Thyroid gland (tissue), 4 donors: ENCODE data around the gene IGFBP5. TPM values are rescaled to one million over a fixed set of nuclear protein-coding genes. Genes with fewer than 3 reads are reported as not detected.

Experiments used
- DNase-seq, 2 donors: peaks; one replicate each; pipeline ENCODE4 v3.0.0-alpha.2; 2019
- H3K27ac ChIP-seq, 3 donors: fragments of 200-600 bp; sonication (generic); 1 replicate in 2 of 3; 2 replicates in 1 of 3; pipeline ENCODE4 v1.5.1; 2016 to 2019; ENCODE audit warnings: mild to moderate bottlenecking in 1 of 3, moderate library complexity in 1 of 3
- H3K27me3 ChIP-seq: fragments of 200-600 bp; sonication (generic); one replicate; pipeline ENCODE4 v1.5.1; 2019
- H3K36me3 ChIP-seq, 2 donors: fragments of 200-600 bp; sonication (generic); one replicate each; pipeline ENCODE4 v1.5.1; 2016 to 2019
- H3K4me1 ChIP-seq, 2 donors: fragments of 200-600 bp; sonication (generic); one replicate each; pipeline ENCODE4 v1.5.1; 2017 to 2019
- H3K4me3 ChIP-seq, 3 donors: fragments of 200-600 bp; sonication (generic); replicated peaks in 1 of 3; 1 replicate in 2 of 3; 2 replicates in 1 of 3; pipeline ENCODE4 v1.5.1; 2016; ENCODE audit warnings: mild to moderate bottlenecking in 1 of 3
- H3K9me3 ChIP-seq: fragments of 200-600 bp; sonication (generic); one replicate; pipeline ENCODE4 v1.5.1; 2017
- CTCF ChIP-seq, 6 experiments: fragments of 200-600 bp in 3 of 6; fragments of 450-650 bp in 3 of 6; sonication (generic) in 3 of 6; IDR thresholded peaks; one replicate each; pipeline ENCODE4 v1.5.1; 2016 to 2019; ENCODE audit warnings: antibody characterized with exemption in 6 of 6, mild to moderate bottlenecking in 2 of 6, inconsistent platforms in 1 of 6, moderate library complexity in 1 of 6
- POLR2A ChIP-seq, 2 donors: fragments of 450-650 bp; IDR thresholded peaks; one replicate each; pipeline ENCODE4 v1.6.1; 2017; ENCODE audit warnings: antibody characterized with exemption in 2 of 2, mild to moderate bottlenecking in 2 of 2, moderate library complexity in 1 of 2
- WGBS, 2 donors: methylation state at CpG; one replicate each; pipeline ENCODE4 v1.1.5; 2017; 5-methylcytosine and 5-hydroxymethylcytosine counted together
- intact Hi-C: fragments of 100-400 bp; cut with DNase I; formaldehyde crosslinking; loops from one replicate; pipeline ENCODE4 v1.15.1; 2023
- total RNA-seq, 4 donors: library from RNA; depleted of rRNA; stranded (reverse); fragments of >200 nt; gene quantifications; one replicate each; pipeline ENCODE4 v1.2.3, GENCODE V29; 2016

IGFBP5 gene
- total RNA-seq, 4 donors from 2014 or later: 704 to 1,519 (median 952) TPM

- 63 to 70% methylated on average over 11 of the region's 11 CpGs for WGBS, 2 donors
- no peaks in the 10 kb centered on the region for H3K36me3 ChIP-seq
- no peaks in the 10 kb centered on the region for H3K27me3 ChIP-seq
- no peak overlapping the region for H3K4me3 ChIP-seq
- intact Hi-C loops: no loop called here
- peaks cover 37 to 42% of the 10 kb centered on the region in 2 donors for H3K4me1 ChIP-seq
- peak overlapping the region; percentile 33 to 81 (median 70) for H3K27ac ChIP-seq
- no peaks in the 10 kb centered on the region for H3K9me3 ChIP-seq
- no peak for TF ChIP-seq CTCF (IDR thresholded peaks at IDR 0.05)
- no peak for TF ChIP-seq POLR2A (IDR thresholded peaks at IDR 0.05)
- peak; percentile 61 to 66 for DNase-seq
These were observed 15.4 kb upstream of the IGFBP5 start for GRCh38 chr2:216710551-216711301.

GRCh38 chr2:216702756-216703155, 7.4 kb upstream of the IGFBP5 start:
- WGBS, 2 donors: 18 to 33% methylated on average over 1 of the region's 1 CpG
- peak; percentile 67 to 71 for DNase-seq
- H3K27ac ChIP-seq: peak overlapping the region; percentile 47 to 54 (median 52)
- H3K9me3 ChIP-seq: no peaks in the 10 kb centered on the region
- intact Hi-C loops: no loop called here
- H3K4me3 ChIP-seq: no peak overlapping the region
- no peak for TF ChIP-seq POLR2A (IDR thresholded peaks at IDR 0.05)
- TF ChIP-seq CTCF (IDR thresholded peaks at IDR 0.05): no peak
- H3K4me1 ChIP-seq: peaks cover 30 to 43% of the 10 kb centered on the region in 2 donors
- no peaks in the 10 kb centered on the region for H3K27me3 ChIP-seq
- no peaks in the 10 kb centered on the region for H3K36me3 ChIP-seq

GRCh38 chr2:216701544-216701943, 6.2 kb upstream of the IGFBP5 start:
- DNase-seq: no peak
- Histone ChIP-seq H3K27me3 (no peaks in the 10 kb centered on the region), H3K4me1 (peaks cover 30 to 51% of the 10 kb centered on the region in 2 donors), H3K9me3 (no peaks in the 10 kb centered on the region), H3K36me3 (no peaks in the 10 kb centered on the region), H3K27ac (peak overlapping the region in 1 of 3 donors; percentile 35), H3K4me3 (no peak overlapping the region)
- no peak for TF ChIP-seq POLR2A (IDR thresholded peaks at IDR 0.05)
- no peak for TF ChIP-seq CTCF (IDR thresholded peaks at IDR 0.05)
- WGBS, 2 donors: 92% methylated on average over 7 of the region's 7 CpGs
- intact Hi-C loops: no loop called here

GRCh38 chr2:216700781-216701180, 5.4 kb upstream of the IGFBP5 start:
- TF ChIP-seq CTCF (IDR thresholded peaks at IDR 0.05): no peak
- no peak for TF ChIP-seq POLR2A (IDR thresholded peaks at IDR 0.05)
- DNase-seq: no peak
- intact Hi-C loops: no loop called here
- Histone ChIP-seq H3K4me3 (no peak overlapping the region), H3K9me3 (no peaks in the 10 kb centered on the region), H3K36me3 (no peaks in the 10 kb centered on the region), H3K27ac (peak overlapping the region in 2 of 3 donors; percentile 8 to 35), H3K4me1 (peaks cover 30 to 59% of the 10 kb centered on the region in 2 donors), H3K27me3 (no peaks in the 10 kb centered on the region)
- WGBS, 2 donors: 56 to 59% methylated on average over 5 of the region's 5 CpGs

- intact Hi-C loops: no loop called here
- no peak for TF ChIP-seq POLR2A (IDR thresholded peaks at IDR 0.05)
- TF ChIP-seq CTCF (IDR thresholded peaks at IDR 0.05): no peak
- Histone ChIP-seq H3K36me3 (no peaks in the 10 kb centered on the region), H3K27me3 (no peaks in the 10 kb centered on the region), H3K4me3 (no peak overlapping the region), H3K27ac (peak overlapping the region in 2 of 3 donors; percentile 8 to 35), H3K4me1 (peaks cover 30 to 62% of the 10 kb centered on the region in 2 donors), H3K9me3 (no peaks in the 10 kb centered on the region)
- DNase-seq: no peak
- 60 to 65% methylated on average over 7 of the region's 7 CpGs for WGBS, 2 donors
These were observed 4.8 kb upstream of the IGFBP5 start for GRCh38 chr2:216700088-216700567.
